CD14-positive monocyte (primary cell): ENCODE data around the gene ANKRD28. TPM values are rescaled to one million over a fixed set of nuclear protein-coding genes. Genes with fewer than 3 reads are reported as not detected.
A peak's percentile ranks its signal among the peaks of the same experiment; 100 is the strongest.

Experiments
- DNase-seq, 3 donors: peaks; one replicate each; pipeline ENCODE4 v3.0.0-alpha.2; 2011 to 2022
- H2AFZ ChIP-seq: 2 replicates; pipeline ENCODE4 v1.6.0; 2012; ENCODE audit warnings: mild to moderate bottlenecking, low read depth, low read length, inconsistent platforms; ENCODE audit not compliant: insufficient read depth, poor library complexity, severe bottlenecking
- H3K27ac ChIP-seq, 2 donors: 1 replicate in 1 of 2; 2 replicates in 1 of 2; pipeline ENCODE4 v1.5.1; 2012 to 2013; ENCODE audit warnings: low read length in 2 of 2, control low read depth in 1 of 2, inconsistent platforms in 1 of 2, low read depth in 1 of 2, mild to moderate bottlenecking in 1 of 2
- H3K27me3 ChIP-seq, 2 donors: one replicate each; pipeline versions ENCODE4 v1.6.0 to v1.6.1; 2011 to 2013; ENCODE audit warnings: low read length in 2 of 2; ENCODE audit not compliant: control insufficient read depth in 2 of 2, insufficient read depth in 2 of 2
- H3K36me3 ChIP-seq, 2 donors: replicated peaks in 1 of 2; 1 replicate in 1 of 2; 2 replicates in 1 of 2; pipeline versions ENCODE4 v1.5.1 to v1.6.1; 2012 to 2013; ENCODE audit warnings: low read length in 2 of 2, control low read depth in 1 of 2, inconsistent platforms in 1 of 2, mild to moderate bottlenecking in 1 of 2; ENCODE audit not compliant: insufficient read depth in 2 of 2, control insufficient read depth in 1 of 2
- H3K4me1 ChIP-seq, 2 donors: 1 replicate in 1 of 2; 2 replicates in 1 of 2; pipeline versions ENCODE4 v1.5.1 to v1.6.1; 2012 to 2013; ENCODE audit warnings: low read length in 2 of 2, control low read depth in 1 of 2, inconsistent platforms in 1 of 2, mild to moderate bottlenecking in 1 of 2, moderate library complexity in 1 of 2; ENCODE audit not compliant: insufficient read depth in 2 of 2, control insufficient read depth in 1 of 2
- H3K4me2 ChIP-seq: replicated peaks from 2 replicates; pipeline ENCODE3; 2012; ENCODE audit warnings: low read length, moderate library complexity, mild to moderate bottlenecking; ENCODE audit not compliant: poor library complexity, severe bottlenecking; ENCODE audit errors: extremely low read depth
- H3K4me3 ChIP-seq, 3 experiments: fragments of 200-600 bp in 1 of 3; sonication (generic) in 1 of 3; replicated peaks in 1 of 3; 1 replicate in 2 of 3; 2 replicates in 1 of 3; pipeline ENCODE4 v1.5.1; 2011 to 2013; ENCODE audit warnings: low read length in 3 of 3, mild to moderate bottlenecking in 3 of 3, control low read depth in 2 of 3, low read depth in 2 of 3, inconsistent platforms in 1 of 3, moderate library complexity in 1 of 3
- H3K79me2 ChIP-seq: 2 replicates; pipeline ENCODE4 v1.6.0; 2012; ENCODE audit warnings: mild to moderate bottlenecking, control low read depth, inconsistent platforms, low read length, moderate library complexity; ENCODE audit not compliant: insufficient read depth
- H3K9ac ChIP-seq: 2 replicates; pipeline ENCODE4 v1.6.0; 2017; ENCODE audit warnings: low read length, mild to moderate bottlenecking; ENCODE audit not compliant: insufficient read depth, poor library complexity, severe bottlenecking
- H3K9me3 ChIP-seq, 2 donors: replicated peaks in 1 of 2; 1 replicate in 1 of 2; 2 replicates in 1 of 2; pipeline versions ENCODE4 v1.5.1 to v1.6.1; 2012 to 2013; ENCODE audit warnings: low read length in 2 of 2, control low read depth in 1 of 2; ENCODE audit not compliant: control insufficient read depth in 1 of 2, insufficient read depth in 1 of 2
- H4K20me1 ChIP-seq: 2 replicates; pipeline ENCODE4 v1.6.0; 2012; ENCODE audit warnings: mild to moderate bottlenecking, low read length, control low read depth, moderate library complexity; ENCODE audit not compliant: insufficient read depth
- H3K27ac Mint-ChIP-seq, 7 donors: one replicate each; pipeline ENCODE4 v1.8.0; 2020; ENCODE audit warnings: mild to moderate bottlenecking in 7 of 7, mixed read lengths in 7 of 7, moderate library complexity in 6 of 7, inconsistent platforms in 2 of 7
- H3K27me3 Mint-ChIP-seq, 3 donors: one replicate each; pipeline ENCODE4 v1.8.0; 2021 to 2022; ENCODE audit warnings: low read depth in 3 of 3, mild to moderate bottlenecking in 3 of 3, mixed read lengths in 3 of 3, moderate library complexity in 3 of 3, inconsistent platforms in 1 of 3
- H3K36me3 Mint-ChIP-seq, 2 donors: one replicate each; pipeline ENCODE4 v1.8.0; 2020; ENCODE audit warnings: mixed read lengths in 2 of 2, inconsistent platforms in 1 of 2, mild to moderate bottlenecking in 1 of 2
- H3K4me1 Mint-ChIP-seq: one replicate; pipeline ENCODE4 v1.8.0; 2020; ENCODE audit warnings: mild to moderate bottlenecking, mixed read lengths
- H3K4me3 Mint-ChIP-seq, 2 donors: one replicate each; pipeline ENCODE4 v1.8.0; 2020; ENCODE audit warnings: mild to moderate bottlenecking in 2 of 2, mixed read lengths in 2 of 2, moderate library complexity in 1 of 2
- H3K9me3 Mint-ChIP-seq, 7 donors: one replicate each; pipeline ENCODE4 v1.8.0; 2020 to 2022; ENCODE audit warnings: mixed read lengths in 7 of 7, mild to moderate bottlenecking in 6 of 7, moderate library complexity in 6 of 7, inconsistent platforms in 2 of 7
- WGBS: methylation state at CpG from one replicate; pipeline ENCODE4 v1.1.5; 2013; ENCODE audit warnings: missing lambda C conversion rate; ENCODE audit not compliant: insufficient coverage; 5-methylcytosine and 5-hydroxymethylcytosine counted together
- intact Hi-C, 2 donors: fragments of 100-400 bp; cut with micrococcal nuclease; formaldehyde crosslinking; loops; one replicate each; pipeline versions ENCODE4 v1.15.0 to v1.15.1; 2023
- polyA plus RNA-seq, 3 donors: library from polyadenylated mRNA; depleted of rRNA in 1 of 3; unstranded in 2 of 3; stranded (reverse) in 1 of 3; fragments of 300-500 nt in 2 of 3; fragments of >200 nt in 1 of 3; fragmentation: Illumina TruSeq in 2 of 3; gene quantifications; 1 replicate in 2 of 3; 2 replicates in 1 of 3; pipeline ENCODE4 v1.2.3, GENCODE V29; 2012 to 2021
- TF ChIP-seq, protein P1 (sequence below): fragments of 200-600 bp; IDR thresholded peaks from one replicate; pipeline ENCODE4 v1.8.0; 2022; ENCODE audit warnings: antibody characterized with exemption, mild to moderate bottlenecking

Gene ANKRD28
- polyA plus RNA-seq, 3 donors = 5.9 to 11.5 (median 7.9) TPM

DNA sequence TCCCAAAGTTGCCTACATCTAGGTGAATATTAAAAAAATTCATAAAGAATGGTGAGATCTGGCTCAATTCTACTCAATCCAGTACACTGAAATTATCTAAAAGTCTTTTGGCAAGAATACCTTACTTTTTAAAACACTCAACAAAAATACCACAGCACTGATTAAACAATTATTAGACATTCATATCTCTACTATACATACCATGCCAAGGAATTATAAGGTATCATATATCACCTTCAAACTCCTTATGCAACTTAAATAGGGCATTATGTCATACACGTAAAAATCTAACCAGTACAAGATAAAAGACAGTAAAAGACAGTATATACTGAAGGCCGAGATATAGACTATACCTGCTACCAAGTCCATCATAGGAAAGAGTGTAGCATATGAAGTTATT is 6.1 kb upstream of the ANKRD28 start:
- no peak overlapping the region for H3K27ac ChIP-seq
- no peak overlapping the region for H3K4me2 ChIP-seq
- no CpG with 5 or more reads among the region's 2 CpGs for WGBS
- Mint-ChIP-seq H3K9me3 (no peaks in the 10 kb centered on the region), H3K4me1 (peaks cover 45% of the 10 kb centered on the region), H3K36me3 (peaks cover 2 to 3% of the 10 kb centered on the region in 2 donors), H3K27me3 (peaks cover 0 to 2% (median 0%) of the 10 kb centered on the region in 3 donors), H3K4me3 (no peak overlapping the region), H3K27ac (peak overlapping the region in 2 of 7 donors; percentile 40 to 41)
- TF ChIP-seq, protein P1, sequence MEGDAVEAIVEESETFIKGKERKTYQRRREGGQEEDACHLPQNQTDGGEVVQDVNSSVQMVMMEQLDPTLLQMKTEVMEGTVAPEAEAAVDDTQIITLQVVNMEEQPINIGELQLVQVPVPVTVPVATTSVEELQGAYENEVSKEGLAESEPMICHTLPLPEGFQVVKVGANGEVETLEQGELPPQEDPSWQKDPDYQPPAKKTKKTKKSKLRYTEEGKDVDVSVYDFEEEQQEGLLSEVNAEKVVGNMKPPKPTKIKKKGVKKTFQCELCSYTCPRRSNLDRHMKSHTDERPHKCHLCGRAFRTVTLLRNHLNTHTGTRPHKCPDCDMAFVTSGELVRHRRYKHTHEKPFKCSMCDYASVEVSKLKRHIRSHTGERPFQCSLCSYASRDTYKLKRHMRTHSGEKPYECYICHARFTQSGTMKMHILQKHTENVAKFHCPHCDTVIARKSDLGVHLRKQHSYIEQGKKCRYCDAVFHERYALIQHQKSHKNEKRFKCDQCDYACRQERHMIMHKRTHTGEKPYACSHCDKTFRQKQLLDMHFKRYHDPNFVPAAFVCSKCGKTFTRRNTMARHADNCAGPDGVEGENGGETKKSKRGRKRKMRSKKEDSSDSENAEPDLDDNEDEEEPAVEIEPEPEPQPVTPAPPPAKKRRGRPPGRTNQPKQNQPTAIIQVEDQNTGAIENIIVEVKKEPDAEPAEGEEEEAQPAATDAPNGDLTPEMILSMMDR = no peak
- no peaks in the 10 kb centered on the region for H3K27me3 ChIP-seq
- intact Hi-C loops = loop anchor here in 1 of 2 donors (10.0 kb wide), 1 partner anchor 119 kb away; no protein-coding TSS in a partner anchor
- no peak for DNase-seq
- H4K20me1 ChIP-seq = no peaks in the 10 kb centered on the region
- H3K79me2 ChIP-seq = peaks cover 11% of the 10 kb centered on the region
- no peak overlapping the region for H2AFZ ChIP-seq
- H3K4me1 ChIP-seq = peaks cover 16 to 34% of the 10 kb centered on the region in 2 donors
- no peaks in the 10 kb centered on the region for H3K9me3 ChIP-seq
- H3K9ac ChIP-seq = no peak overlapping the region
- no peak overlapping the region for H3K4me3 ChIP-seq
- H3K36me3 ChIP-seq = no peaks in the 10 kb centered on the region

GRCh38 chr3:15801298-15801697 is 3.5 kb upstream of the ANKRD28 start:
- no peak overlapping the region for H2AFZ ChIP-seq
- Mint-ChIP-seq H3K9me3 (no peaks in the 10 kb centered on the region), H3K4me1 (peaks cover 57% of the 10 kb centered on the region), H3K27ac (peak overlapping the region in 3 of 7 donors; percentile 13 to 58 (median 30)), H3K27me3 (no peaks in the 10 kb centered on the region), H3K4me3 (no peak overlapping the region), H3K36me3 (peaks cover 2 to 3% of the 10 kb centered on the region in 2 donors)
- no peaks in the 10 kb centered on the region for H3K36me3 ChIP-seq
- no peaks in the 10 kb centered on the region for H4K20me1 ChIP-seq
- no peak overlapping the region for H3K4me2 ChIP-seq
- no peak for DNase-seq
- no peaks in the 10 kb centered on the region for H3K9me3 ChIP-seq
- intact Hi-C loops = loop anchor here in 1 of 2 donors (10.0 kb wide), 1 partner anchor 116 kb away; no protein-coding TSS in a partner anchor
- TF ChIP-seq, protein P1 = no peak
- no peak overlapping the region for H3K9ac ChIP-seq
- H3K27ac ChIP-seq = no peak overlapping the region
- no peak overlapping the region for H3K4me3 ChIP-seq
- peaks cover 18% of the 10 kb centered on the region for H3K79me2 ChIP-seq
- no peaks in the 10 kb centered on the region for H3K27me3 ChIP-seq
- no CpG with 5 or more reads among the region's 3 CpGs for WGBS
- H3K4me1 ChIP-seq = peaks cover 29 to 51% of the 10 kb centered on the region in 2 donors
